Activated CD8-positive, alpha-beta memory T cell treated with anti-CD3 and anti-CD28 coated beads for 36 hours (primary cell): ENCODE data around the gene SLC39A7. TPM values are rescaled to one million over a fixed set of nuclear protein-coding genes. Genes with fewer than 3 reads are reported as not detected.
"Not testable (repeated sequence)": the region's sequence is repeated elsewhere in the genome, so short reads cannot be mapped to it uniquely, and the experiment has no call there.

Experiments
- CTCF ChIA-PET: fragments of 350-600 bp; sonication (Branson Sonifier 250); formaldehyde crosslinking; loops from one replicate; lab custom pipeline; 2021; ENCODE audit warnings: antibody characterized with exemption; lab: Charles Lee
- POLR2A ChIA-PET: fragments of 350-600 bp; sonication (Branson Sonifier 250); formaldehyde crosslinking; loops from one replicate; lab custom pipeline; 2021; ENCODE audit warnings: antibody characterized with exemption; lab: Charles Lee
- total RNA-seq, 2 experiments: library from RNA; stranded (reverse); gene quantifications; one replicate each; pipeline ENCODE4 v1.2.3, GENCODE V29; 2021

The SLC39A7 gene
- total RNA-seq, 2 experiments from 2014 or later: 60.1 to 62.4 TPM

- POLR2A ChIA-PET: no interaction called here
These were observed 10.5 kb downstream of the SLC39A7 start for GRCh38 chr6:33211136-33211535.

GRCh38 chr6:33211666-33212422, 11.2 kb downstream of the SLC39A7 start:
- CTCF ChIA-PET: interaction anchor here (1.1 kb wide), 1 partner anchor 21 kb away, joined by 3 read pairs; no protein-coding TSS in a partner anchor
- POLR2A ChIA-PET: no interaction called here

More at GRCh38 chr6:33211136-33211535, 10.5 kb downstream of the SLC39A7 start:
- CTCF ChIA-PET: interaction anchor here (1.1 kb wide), 1 partner anchor 22 kb away, joined by 3 read pairs; no protein-coding TSS in a partner anchor

GRCh38 chr6:33212857-33213165, 12.1 kb downstream of the SLC39A7 start:
- CTCF ChIA-PET: interaction anchor here (1.2 kb wide), 1 partner anchor 15 kb away, joined by 4 read pairs; no protein-coding TSS in a partner anchor
- POLR2A ChIA-PET: no interaction called here

- CTCF ChIA-PET: interaction anchor here (0.6 to 1.2 kb wide), 2 partner anchors 16 to 120 kb away, joined by 3 to 4 read pairs; no protein-coding TSS in a partner anchor
- POLR2A ChIA-PET: no interaction called here
These were observed 12.7 kb downstream of the SLC39A7 start for GRCh38 chr6:33213166-33213988.

- CTCF ChIA-PET: interaction anchor here (0.6 kb wide), 1 partner anchor 120 kb away, joined by 3 read pairs; no protein-coding TSS in a partner anchor
These were observed 13.3 kb downstream of the SLC39A7 start for GRCh38 chr6:33213989-33214335.

GRCh38 chr6:33215271-33216116, 14.8 kb downstream of the SLC39A7 start:
- ChIA-PET POLR2A (no interaction called here), CTCF (interaction anchor here (1.2 kb wide), 1 partner anchor 33 kb away, joined by 3 read pairs; no protein-coding TSS in a partner anchor)

More at GRCh38 chr6:33213989-33214335, 13.3 kb downstream of the SLC39A7 start:
- POLR2A ChIA-PET: no interaction called here

GRCh38 chr6:33216117-33216649, 15.5 kb downstream of the SLC39A7 start:
- ChIA-PET CTCF (no interaction called here), POLR2A (no interaction called here)

- POLR2A ChIA-PET: no interaction called here
- CTCF ChIA-PET: no interaction called here
These were observed 16.6 kb downstream of the SLC39A7 start for GRCh38 chr6:33217246-33217645.

- POLR2A ChIA-PET: no interaction called here
- CTCF ChIA-PET: no interaction called here
These were observed 17.0 kb downstream of the SLC39A7 start for GRCh38 chr6:33217681-33218080.

GRCh38 chr6:33226503-33227120, 25.9 kb downstream of the SLC39A7 start:
- POLR2A ChIA-PET: not testable (repeated sequence)
- CTCF ChIA-PET: interaction anchor here (1.0 kb wide), 1 partner anchor 100 kb away, joined by 3 read pairs; no protein-coding TSS in a partner anchor

- ChIA-PET CTCF (no interaction called here), POLR2A (no interaction called here)
These were observed 34.6 kb downstream of the SLC39A7 start for GRCh38 chr6:33235221-33235634.

GRCh38 chr6:33236328-33236727, 35.7 kb downstream of the SLC39A7 start:
- ChIA-PET POLR2A (interaction anchor here (0.5 to 0.6 kb wide), 2 partner anchors 17 to 41 kb away, joined by 3 to 5 read pairs; partner anchors contain the start of gene B3GALT4), CTCF (interaction anchor here (0.7 kb wide), 1 partner anchor 342 kb away, joined by 3 read pairs; no protein-coding TSS in a partner anchor)

- ChIA-PET POLR2A (interaction anchor here (0.5 kb wide), 1 partner anchor 18 kb away, joined by 5 read pairs; no protein-coding TSS in a partner anchor), CTCF (no interaction called here)
These were observed 36.2 kb downstream of the SLC39A7 start for GRCh38 chr6:33236852-33237251.

GRCh38 chr6:33237741-33238140, 37.1 kb downstream of the SLC39A7 start:
- CTCF ChIA-PET: interaction anchor here (0.6 to 0.7 kb wide), 2 partner anchors 8 to 86 kb away, joined by 3 to 4 read pairs; no protein-coding TSS in a partner anchor
- POLR2A ChIA-PET: no interaction called here

GRCh38 chr6:33241968-33242367, 41.3 kb downstream of the SLC39A7 start:
- POLR2A ChIA-PET: no interaction called here
- CTCF ChIA-PET: no interaction called here

GRCh38 chr6:33243476-33243875, 42.8 kb downstream of the SLC39A7 start:
- ChIA-PET POLR2A (interaction anchor here (0.7 kb wide), 1 partner anchor 39 kb away, joined by 4 read pairs; the partner anchor contains the start of gene HSD17B8), CTCF (interaction anchor here (0.7 to 1.5 kb wide), 5 partner anchors 46 to 170 kb away, joined by 3 to 6 read pairs (median 3); partner anchors contain the start of gene HLA-DPA1)

- ChIA-PET CTCF (interaction anchor here (0.5 to 3.0 kb wide), 30 partner anchors 13 to 1701 kb away, joined by 3 to 21 read pairs (median 4); partner anchors contain the start of genes ATP6V1G2, HLA-DOA, HLA-DPB1 and HSD17B8), POLR2A (interaction anchor here (0.7 to 3.6 kb wide), 9 partner anchors 23 to 276 kb away, joined by 3 to 33 read pairs (median 6); partner anchors contain the start of genes B3GALT4, RING1, RPS18 and VPS52)
These were observed 47.4 kb downstream of the SLC39A7 start for GRCh38 chr6:33247977-33248642.
